ENCODE results near the gene LRRC70. TPM values are rescaled to one million over a fixed set of nuclear protein-coding genes. Genes with fewer than 3 reads are reported as not detected.

Gene LRRC70
- total and polyA plus RNA-seq, 4 donors = 1.1 to 8.4 (median 4.6) TPM

- H3K27me3 ChIP-seq (ENCODE audit: control insufficient read depth, insufficient read depth, low read length) = no peaks in the 10 kb centered on the region
- no peak for DNase-seq (ENCODE audit: low read depth in 4 of 6, low spot score in 6 of 6)
- peaks cover 4% of the 10 kb centered on the region for H3K36me3 ChIP-seq (ENCODE audit: control insufficient read depth, insufficient read depth, low read length)
- no peaks in the 10 kb centered on the region for H3K9me3 ChIP-seq (ENCODE audit: control insufficient read depth, insufficient read depth, low read length)
- H3K4me1 ChIP-seq (ENCODE audit: control insufficient read depth, insufficient read depth, low read length) = no peaks in the 10 kb centered on the region
- H3K27ac ChIP-seq (ENCODE audit: low read depth, low read length) = no peak overlapping the region
- no peak overlapping the region for H3K4me3 ChIP-seq (ENCODE audit: low read depth, low read length)
- no CpG with 5 or more reads among the region's 1 CpG for WGBS (ENCODE audit: insufficient coverage)
Observed at GRCh38 chr5:62569470-62569869, 9.1 kb upstream of the LRRC70 start.

- Histone ChIP-seq H3K4me3 (ENCODE audit: low read depth, low read length) (no peak overlapping the region), H3K4me1 (ENCODE audit: control insufficient read depth, insufficient read depth, low read length) (no peaks in the 10 kb centered on the region), H3K36me3 (ENCODE audit: control insufficient read depth, insufficient read depth, low read length) (no peaks in the 10 kb centered on the region), H3K27ac (ENCODE audit: low read depth, low read length) (no peak overlapping the region), H3K27me3 (ENCODE audit: control insufficient read depth, insufficient read depth, low read length) (no peaks in the 10 kb centered on the region), H3K9me3 (ENCODE audit: control insufficient read depth, insufficient read depth, low read length) (no peaks in the 10 kb centered on the region)
- WGBS (ENCODE audit: insufficient coverage) = no CpG with 5 or more reads among the region's 9 CpGs
- no peak for DNase-seq (ENCODE audit: low read depth in 4 of 6, low spot score in 6 of 6)
Observed at GRCh38 chr5:62572918-62573514, 5.6 kb upstream of the LRRC70 start.

DNA sequence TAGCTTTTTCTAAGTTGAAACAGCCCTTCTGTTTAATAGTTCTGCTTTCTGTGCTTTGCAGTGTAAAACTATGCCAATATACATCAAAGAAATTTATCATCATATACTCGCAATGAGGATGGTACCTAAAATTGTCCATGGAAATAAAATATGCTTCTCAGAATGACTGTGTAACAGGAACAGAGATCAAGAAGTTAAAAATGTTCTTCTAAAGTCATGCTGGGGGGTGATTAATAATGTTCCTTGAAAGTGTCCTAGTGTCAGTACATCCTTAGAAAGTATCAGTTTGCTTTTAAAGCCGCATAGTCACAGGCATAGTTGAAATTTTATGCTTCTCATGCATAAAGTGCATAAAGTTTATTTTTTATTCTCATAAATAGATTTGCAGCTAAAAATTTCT lies 4.0 kb upstream of the LRRC70 start:
- Histone ChIP-seq H3K27me3 (ENCODE audit: control insufficient read depth, insufficient read depth, low read length) (no peaks in the 10 kb centered on the region), H3K9me3 (ENCODE audit: control insufficient read depth, insufficient read depth, low read length) (no peaks in the 10 kb centered on the region), H3K27ac (ENCODE audit: low read depth, low read length) (no peak overlapping the region), H3K4me3 (ENCODE audit: low read depth, low read length) (no peak overlapping the region), H3K4me1 (ENCODE audit: control insufficient read depth, insufficient read depth, low read length) (no peaks in the 10 kb centered on the region), H3K36me3 (ENCODE audit: control insufficient read depth, insufficient read depth, low read length) (no peaks in the 10 kb centered on the region)
- WGBS (ENCODE audit: insufficient coverage) = no CpG with 5 or more reads among the region's 2 CpGs
- peak in 1 of 6 donors; percentile 10 for DNase-seq (ENCODE audit: low read depth in 4 of 6, low spot score in 6 of 6)

GRCh38 chr5:62575066-62575465 lies 3.6 kb upstream of the LRRC70 start:
- Histone ChIP-seq H3K4me1 (ENCODE audit: control insufficient read depth, insufficient read depth, low read length) (no peaks in the 10 kb centered on the region), H3K36me3 (ENCODE audit: control insufficient read depth, insufficient read depth, low read length) (no peaks in the 10 kb centered on the region), H3K27ac (ENCODE audit: low read depth, low read length) (no peak overlapping the region), H3K27me3 (ENCODE audit: control insufficient read depth, insufficient read depth, low read length) (no peaks in the 10 kb centered on the region), H3K4me3 (ENCODE audit: low read depth, low read length) (no peak overlapping the region), H3K9me3 (ENCODE audit: control insufficient read depth, insufficient read depth, low read length) (no peaks in the 10 kb centered on the region)
- WGBS (ENCODE audit: insufficient coverage) = 83% methylated on average over 1 of the region's 2 CpGs
- no peak for DNase-seq (ENCODE audit: low read depth in 4 of 6, low spot score in 6 of 6)

DNA sequence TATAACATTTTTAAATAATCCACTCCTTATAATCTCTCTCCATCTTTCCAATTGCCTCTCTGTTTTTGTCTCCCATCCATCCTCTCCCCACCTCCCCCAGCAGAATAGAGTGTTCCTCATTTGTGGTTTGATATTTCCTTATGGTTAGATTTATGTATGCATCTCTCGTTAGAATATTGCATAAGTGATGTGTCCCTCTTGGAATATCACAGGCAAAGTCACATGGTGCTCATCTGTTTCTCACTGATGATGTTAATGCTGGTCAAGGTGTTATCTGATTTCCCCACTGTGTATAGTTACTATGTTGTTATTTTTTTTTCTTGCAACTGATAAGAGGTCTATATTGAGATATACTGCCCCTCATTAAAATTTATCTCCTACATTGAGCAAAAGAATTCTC lies 3.1 kb upstream of the LRRC70 start:
- Histone ChIP-seq H3K27ac (ENCODE audit: low read depth, low read length) (no peak overlapping the region), H3K4me3 (ENCODE audit: low read depth, low read length) (no peak overlapping the region)
- WGBS (ENCODE audit: insufficient coverage) = no CpG with 5 or more reads among the region's 1 CpG

GRCh38 chr5:62576570-62577170 lies 1.9 kb upstream of the LRRC70 start:
- Histone ChIP-seq H3K9me3 (ENCODE audit: control insufficient read depth, insufficient read depth, low read length) (no peaks in the 10 kb centered on the region), H3K27me3 (ENCODE audit: control insufficient read depth, insufficient read depth, low read length) (no peaks in the 10 kb centered on the region), H3K36me3 (ENCODE audit: control insufficient read depth, insufficient read depth, low read length) (no peaks in the 10 kb centered on the region), H3K4me3 (ENCODE audit: low read depth, low read length) (no peak overlapping the region), H3K27ac (ENCODE audit: low read depth, low read length) (no peak overlapping the region), H3K4me1 (ENCODE audit: control insufficient read depth, insufficient read depth, low read length) (no peaks in the 10 kb centered on the region)
- DNase-seq (ENCODE audit: low read depth in 4 of 6, low spot score in 6 of 6) = no peak
- WGBS (ENCODE audit: insufficient coverage) = 100% methylated on average over 2 of the region's 4 CpGs

More for the DNA sequence above, 3.1 kb upstream of the LRRC70 start:
- Histone ChIP-seq H3K27me3 (ENCODE audit: control insufficient read depth, insufficient read depth, low read length) (no peaks in the 10 kb centered on the region), H3K4me1 (ENCODE audit: control insufficient read depth, insufficient read depth, low read length) (no peaks in the 10 kb centered on the region), H3K9me3 (ENCODE audit: control insufficient read depth, insufficient read depth, low read length) (no peaks in the 10 kb centered on the region), H3K36me3 (ENCODE audit: control insufficient read depth, insufficient read depth, low read length) (no peaks in the 10 kb centered on the region)
- no peak for DNase-seq (ENCODE audit: low read depth in 4 of 6, low spot score in 6 of 6)

GRCh38 chr5:62577488-62577887 lies 1.1 kb upstream of the LRRC70 start:
- Histone ChIP-seq H3K27me3 (ENCODE audit: control insufficient read depth, insufficient read depth, low read length) (no peaks in the 10 kb centered on the region), H3K4me1 (ENCODE audit: control insufficient read depth, insufficient read depth, low read length) (no peaks in the 10 kb centered on the region), H3K36me3 (ENCODE audit: control insufficient read depth, insufficient read depth, low read length) (no peaks in the 10 kb centered on the region), H3K4me3 (ENCODE audit: low read depth, low read length) (no peak overlapping the region), H3K27ac (ENCODE audit: low read depth, low read length) (no peak overlapping the region), H3K9me3 (ENCODE audit: control insufficient read depth, insufficient read depth, low read length) (no peaks in the 10 kb centered on the region)
- WGBS (ENCODE audit: insufficient coverage) = no CpG with 5 or more reads among the region's 1 CpG
- no peak for DNase-seq (ENCODE audit: low read depth in 4 of 6, low spot score in 6 of 6)

- Histone ChIP-seq H3K27me3 (ENCODE audit: control insufficient read depth, insufficient read depth, low read length) (no peaks in the 10 kb centered on the region), H3K4me3 (ENCODE audit: low read depth, low read length) (no peak overlapping the region), H3K9me3 (ENCODE audit: control insufficient read depth, insufficient read depth, low read length) (no peaks in the 10 kb centered on the region), H3K4me1 (ENCODE audit: control insufficient read depth, insufficient read depth, low read length) (no peaks in the 10 kb centered on the region), H3K36me3 (ENCODE audit: control insufficient read depth, insufficient read depth, low read length) (no peaks in the 10 kb centered on the region), H3K27ac (ENCODE audit: low read depth, low read length) (no peak overlapping the region)
- DNase-seq (ENCODE audit: low read depth in 4 of 6, low spot score in 6 of 6) = no peak
- WGBS (ENCODE audit: insufficient coverage) = no CpG with 5 or more reads among the region's 5 CpGs
Observed at GRCh38 chr5:62579761-62580160, 1.1 kb downstream of the LRRC70 start.

DNA sequence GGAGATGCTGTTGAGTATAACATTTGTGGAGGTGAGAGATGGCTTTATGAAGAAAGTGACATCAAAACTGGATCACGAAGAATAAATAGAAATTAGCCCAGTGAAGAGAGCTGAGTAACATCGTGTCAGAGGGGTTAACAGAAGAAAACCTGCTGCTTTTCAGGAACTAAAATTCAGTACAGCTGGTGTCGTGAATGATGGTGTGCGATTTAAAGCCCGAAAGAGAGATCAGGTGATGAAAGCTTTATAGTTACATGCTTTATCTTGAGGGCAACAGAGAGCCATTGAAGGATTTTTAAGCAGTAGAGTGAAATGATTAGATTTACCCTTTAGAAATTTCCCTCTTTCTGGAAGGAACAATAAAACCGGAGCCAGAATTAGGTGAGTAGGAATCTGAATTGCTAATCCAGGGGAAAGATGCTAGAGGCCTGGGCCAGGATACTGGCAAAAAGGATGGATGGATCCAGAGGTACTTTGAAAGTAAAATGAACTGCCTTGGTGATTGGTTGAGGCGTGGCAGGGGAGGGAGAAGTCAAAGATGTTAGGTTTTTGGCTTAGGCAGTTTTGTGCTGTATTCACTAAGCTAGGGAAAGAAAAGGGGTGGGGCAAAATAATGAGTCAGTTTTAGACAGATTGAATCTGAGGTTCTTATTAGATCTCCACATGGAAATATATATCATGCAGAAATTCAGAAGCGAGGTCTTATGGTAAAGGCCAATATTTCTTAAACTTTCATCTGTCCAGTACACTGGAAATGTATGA lies 3.4 kb downstream of the LRRC70 start:
- no peak overlapping the region for H3K4me3 ChIP-seq (ENCODE audit: low read depth, low read length)
- 62% methylated on average over 4 of the region's 8 CpGs for WGBS (ENCODE audit: insufficient coverage)
- no peaks in the 10 kb centered on the region for H3K36me3 ChIP-seq (ENCODE audit: control insufficient read depth, insufficient read depth, low read length)
- no peak overlapping the region for H3K27ac ChIP-seq (ENCODE audit: low read depth, low read length)
- H3K9me3 ChIP-seq (ENCODE audit: control insufficient read depth, insufficient read depth, low read length) = no peaks in the 10 kb centered on the region
- no peaks in the 10 kb centered on the region for H3K27me3 ChIP-seq (ENCODE audit: control insufficient read depth, insufficient read depth, low read length)
- no peaks in the 10 kb centered on the region for H3K4me1 ChIP-seq (ENCODE audit: control insufficient read depth, insufficient read depth, low read length)
- DNase-seq (ENCODE audit: low read depth in 4 of 6, low spot score in 6 of 6) = peak in 1 of 6 donors; percentile 50

GRCh38 chr5:62584391-62584790 lies 5.8 kb downstream of the LRRC70 start:
- no peaks in the 10 kb centered on the region for H3K9me3 ChIP-seq (ENCODE audit: control insufficient read depth, insufficient read depth, low read length)
- H3K4me1 ChIP-seq (ENCODE audit: control insufficient read depth, insufficient read depth, low read length) = no peaks in the 10 kb centered on the region
- 80% methylated on average over 2 of the region's 3 CpGs for WGBS (ENCODE audit: insufficient coverage)
- no peak for DNase-seq (ENCODE audit: low read depth in 4 of 6, low spot score in 6 of 6)
- no peak overlapping the region for H3K27ac ChIP-seq (ENCODE audit: low read depth, low read length)
- no peak overlapping the region for H3K4me3 ChIP-seq (ENCODE audit: low read depth, low read length)
- no peaks in the 10 kb centered on the region for H3K36me3 ChIP-seq (ENCODE audit: control insufficient read depth, insufficient read depth, low read length)
- no peaks in the 10 kb centered on the region for H3K27me3 ChIP-seq (ENCODE audit: control insufficient read depth, insufficient read depth, low read length)
